Uterus (tissue), 2 donors: ENCODE measurements around the gene TANGO2.

ENCODE experiments used
- POLR2A ChIP-seq, 2 donors: fragments of 450-650 bp; IDR thresholded peaks; one replicate each; pipeline ENCODE4 v1.6.1; 2016; ENCODE audit warnings: antibody characterized with exemption in 2 of 2, mild to moderate bottlenecking in 1 of 2, moderate library complexity in 1 of 2
- TF ChIP-seq, protein P1 (sequence below), 4 experiments: fragments of 200-600 bp in 2 of 4; fragments of 450-650 bp in 2 of 4; sonication (generic) in 2 of 4; IDR thresholded peaks; one replicate each; pipeline ENCODE4 v1.5.1; 2016 to 2019; ENCODE audit warnings: antibody characterized with exemption in 4 of 4, mild to moderate bottlenecking in 2 of 4, moderate library complexity in 1 of 4

DNA sequence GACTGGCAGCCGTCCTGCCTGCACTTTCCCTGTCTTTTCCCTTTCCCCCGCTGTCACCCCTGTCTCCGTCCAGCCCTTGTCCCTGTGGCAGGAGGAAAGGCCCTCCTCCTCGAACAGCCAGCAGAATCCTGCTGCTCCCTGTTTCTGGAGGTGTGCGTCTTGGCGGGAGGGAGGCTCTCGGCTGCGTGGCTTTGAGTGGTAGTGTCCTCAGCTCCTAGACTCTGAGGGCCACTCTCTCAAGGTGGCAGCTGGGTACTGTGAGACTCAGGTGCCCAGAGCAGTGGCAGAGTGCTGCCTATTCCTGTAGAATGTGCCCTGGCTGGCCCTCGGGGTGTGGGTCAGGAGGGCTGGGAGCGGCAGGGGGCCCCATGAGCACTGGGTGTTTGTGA is 85.9 kb downstream of the TANGO2 start:
- TF ChIP-seq, protein P1, sequence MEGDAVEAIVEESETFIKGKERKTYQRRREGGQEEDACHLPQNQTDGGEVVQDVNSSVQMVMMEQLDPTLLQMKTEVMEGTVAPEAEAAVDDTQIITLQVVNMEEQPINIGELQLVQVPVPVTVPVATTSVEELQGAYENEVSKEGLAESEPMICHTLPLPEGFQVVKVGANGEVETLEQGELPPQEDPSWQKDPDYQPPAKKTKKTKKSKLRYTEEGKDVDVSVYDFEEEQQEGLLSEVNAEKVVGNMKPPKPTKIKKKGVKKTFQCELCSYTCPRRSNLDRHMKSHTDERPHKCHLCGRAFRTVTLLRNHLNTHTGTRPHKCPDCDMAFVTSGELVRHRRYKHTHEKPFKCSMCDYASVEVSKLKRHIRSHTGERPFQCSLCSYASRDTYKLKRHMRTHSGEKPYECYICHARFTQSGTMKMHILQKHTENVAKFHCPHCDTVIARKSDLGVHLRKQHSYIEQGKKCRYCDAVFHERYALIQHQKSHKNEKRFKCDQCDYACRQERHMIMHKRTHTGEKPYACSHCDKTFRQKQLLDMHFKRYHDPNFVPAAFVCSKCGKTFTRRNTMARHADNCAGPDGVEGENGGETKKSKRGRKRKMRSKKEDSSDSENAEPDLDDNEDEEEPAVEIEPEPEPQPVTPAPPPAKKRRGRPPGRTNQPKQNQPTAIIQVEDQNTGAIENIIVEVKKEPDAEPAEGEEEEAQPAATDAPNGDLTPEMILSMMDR (IDR thresholded peaks at IDR 0.05): no peak
- no peak for TF ChIP-seq POLR2A (IDR thresholded peaks at IDR 0.05)
